ENCODE results near the gene LRRC8A. TPM values are rescaled to one million over a fixed set of nuclear protein-coding genes. Genes with fewer than 3 reads are reported as not detected.
"Not testable (repeated sequence)": the region's sequence is repeated elsewhere in the genome, so short reads cannot be mapped to it uniquely, and the experiment has no call there.

Gene LRRC8A
- total RNA-seq, 4 donors from 2014 or later = 39.5 to 94.2 (median 55.6) TPM

DNA sequence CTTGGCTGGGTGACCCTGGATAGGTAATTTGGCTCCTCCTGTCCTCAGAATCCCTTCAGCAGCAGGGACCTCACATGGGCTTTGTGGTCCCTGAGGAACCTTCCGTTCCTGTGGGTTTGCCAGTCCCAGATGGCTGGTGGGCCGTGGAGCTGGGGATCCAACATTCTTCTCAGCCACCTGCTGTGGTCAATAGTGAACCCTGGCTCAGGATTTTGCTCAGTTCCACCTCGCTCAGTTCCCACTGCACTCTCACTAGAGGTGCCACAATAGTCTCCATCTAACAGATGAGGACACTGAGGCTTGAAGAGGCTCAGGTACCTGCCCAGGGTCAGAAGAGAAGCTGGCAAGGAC lies 35.3 kb upstream of the LRRC8A start:
- no peaks in the 10 kb centered on the region for H3K4me1 ChIP-seq
- intact Hi-C loops (cut with DNase I) = no loop called here
- WGBS = 89% methylated on average over 3 of the region's 3 CpGs

DNA sequence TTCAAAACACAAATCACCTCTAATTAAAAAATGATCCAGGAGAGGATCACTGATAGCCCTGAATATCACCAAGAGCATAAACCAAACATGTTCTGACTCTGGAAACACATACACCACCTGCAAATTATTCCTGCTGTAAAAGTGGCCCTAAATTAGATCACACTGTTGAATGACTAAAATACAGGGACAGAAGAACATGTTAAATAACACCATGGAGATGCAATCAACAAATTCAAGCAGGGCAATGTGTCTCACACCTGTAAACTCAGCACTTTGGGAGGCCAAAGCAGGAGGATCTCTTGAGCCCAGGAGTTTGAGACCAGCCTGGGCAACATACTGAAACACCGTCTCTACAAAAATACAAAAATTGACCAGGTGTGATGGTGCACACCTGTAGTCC lies 34.1 kb upstream of the LRRC8A start:
- no peak for TF ChIP-seq EP300 (IDR thresholded peaks at IDR 0.05)
- TF ChIP-seq POLR2AphosphoS5 (IDR thresholded peaks at IDR 0.05) = no peak
- TF ChIP-seq, protein P1, sequence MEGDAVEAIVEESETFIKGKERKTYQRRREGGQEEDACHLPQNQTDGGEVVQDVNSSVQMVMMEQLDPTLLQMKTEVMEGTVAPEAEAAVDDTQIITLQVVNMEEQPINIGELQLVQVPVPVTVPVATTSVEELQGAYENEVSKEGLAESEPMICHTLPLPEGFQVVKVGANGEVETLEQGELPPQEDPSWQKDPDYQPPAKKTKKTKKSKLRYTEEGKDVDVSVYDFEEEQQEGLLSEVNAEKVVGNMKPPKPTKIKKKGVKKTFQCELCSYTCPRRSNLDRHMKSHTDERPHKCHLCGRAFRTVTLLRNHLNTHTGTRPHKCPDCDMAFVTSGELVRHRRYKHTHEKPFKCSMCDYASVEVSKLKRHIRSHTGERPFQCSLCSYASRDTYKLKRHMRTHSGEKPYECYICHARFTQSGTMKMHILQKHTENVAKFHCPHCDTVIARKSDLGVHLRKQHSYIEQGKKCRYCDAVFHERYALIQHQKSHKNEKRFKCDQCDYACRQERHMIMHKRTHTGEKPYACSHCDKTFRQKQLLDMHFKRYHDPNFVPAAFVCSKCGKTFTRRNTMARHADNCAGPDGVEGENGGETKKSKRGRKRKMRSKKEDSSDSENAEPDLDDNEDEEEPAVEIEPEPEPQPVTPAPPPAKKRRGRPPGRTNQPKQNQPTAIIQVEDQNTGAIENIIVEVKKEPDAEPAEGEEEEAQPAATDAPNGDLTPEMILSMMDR (IDR thresholded peaks at IDR 0.05) = no peak
- no peak for TF ChIP-seq POLR2A (IDR thresholded peaks at IDR 0.05; ENCODE audit: low read depth)
- no peaks in the 10 kb centered on the region for H3K4me1 ChIP-seq
- H3K9me3 ChIP-seq = no peaks in the 10 kb centered on the region
- no peak for DNase-seq (ENCODE audit: extremely low spot score)
- no peaks in the 10 kb centered on the region for H3K27me3 ChIP-seq
- H3K4me3 ChIP-seq = no peak overlapping the region
- no peak overlapping the region for H3K27ac ChIP-seq (replicated peaks in 1 of 4)
- intact Hi-C loops (cut with DNase I) = no loop called here
- WGBS = 100% methylated on average over 1 of the region's 1 CpG
- H3K36me3 ChIP-seq = peaks cover 0 to 2% (median 1%) of the 10 kb centered on the region in 4 donors

More for the DNA sequence above, 35.3 kb upstream of the LRRC8A start:
- DNase-seq (ENCODE audit: extremely low spot score) = no peak
- Histone ChIP-seq H3K27me3 (no peaks in the 10 kb centered on the region), H3K27ac (replicated peaks in 1 of 4) (no peak overlapping the region), H3K9me3 (no peaks in the 10 kb centered on the region), H3K36me3 (peaks cover 0 to 14% (median 12%) of the 10 kb centered on the region in 4 donors), H3K4me3 (no peak overlapping the region)
- TF ChIP-seq POLR2A (IDR thresholded peaks at IDR 0.05; ENCODE audit: low read depth) (no peak), POLR2AphosphoS5 (IDR thresholded peaks at IDR 0.05) (no peak), EP300 (IDR thresholded peaks at IDR 0.05) (no peak)
- TF ChIP-seq, protein P1 (IDR thresholded peaks at IDR 0.05) = no peak

DNA sequence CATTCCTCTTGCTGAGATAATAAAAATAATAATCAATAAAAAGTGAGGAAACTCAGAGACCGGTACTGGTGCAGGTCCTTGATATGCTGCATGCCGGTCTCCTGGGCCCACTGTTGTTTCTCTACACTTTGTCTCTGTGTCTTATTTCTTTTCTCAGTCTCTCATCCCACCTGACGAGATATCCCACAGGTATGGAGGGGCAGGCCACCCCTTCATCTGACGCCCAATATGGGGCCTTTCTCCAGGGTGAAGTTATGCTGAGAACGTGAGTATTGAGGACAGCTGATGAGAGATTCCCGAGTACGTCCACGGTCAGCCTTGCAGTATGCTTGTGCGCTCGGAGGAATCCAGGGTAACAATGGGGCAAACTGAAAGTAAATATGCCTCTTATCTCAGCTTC lies 30.9 kb upstream of the LRRC8A start:
- intact Hi-C loops (cut with DNase I); H3K4me1 ChIP-seq; H3K36me3 ChIP-seq; H3K27ac ChIP-seq (replicated peaks in 1 of 4); DNase-seq (ENCODE audit: extremely low spot score); H3K4me3 ChIP-seq; H3K9me3 ChIP-seq; H3K27me3 ChIP-seq: not testable (repeated sequence)
- 97% methylated on average over 10 of the region's 10 CpGs for WGBS

DNA sequence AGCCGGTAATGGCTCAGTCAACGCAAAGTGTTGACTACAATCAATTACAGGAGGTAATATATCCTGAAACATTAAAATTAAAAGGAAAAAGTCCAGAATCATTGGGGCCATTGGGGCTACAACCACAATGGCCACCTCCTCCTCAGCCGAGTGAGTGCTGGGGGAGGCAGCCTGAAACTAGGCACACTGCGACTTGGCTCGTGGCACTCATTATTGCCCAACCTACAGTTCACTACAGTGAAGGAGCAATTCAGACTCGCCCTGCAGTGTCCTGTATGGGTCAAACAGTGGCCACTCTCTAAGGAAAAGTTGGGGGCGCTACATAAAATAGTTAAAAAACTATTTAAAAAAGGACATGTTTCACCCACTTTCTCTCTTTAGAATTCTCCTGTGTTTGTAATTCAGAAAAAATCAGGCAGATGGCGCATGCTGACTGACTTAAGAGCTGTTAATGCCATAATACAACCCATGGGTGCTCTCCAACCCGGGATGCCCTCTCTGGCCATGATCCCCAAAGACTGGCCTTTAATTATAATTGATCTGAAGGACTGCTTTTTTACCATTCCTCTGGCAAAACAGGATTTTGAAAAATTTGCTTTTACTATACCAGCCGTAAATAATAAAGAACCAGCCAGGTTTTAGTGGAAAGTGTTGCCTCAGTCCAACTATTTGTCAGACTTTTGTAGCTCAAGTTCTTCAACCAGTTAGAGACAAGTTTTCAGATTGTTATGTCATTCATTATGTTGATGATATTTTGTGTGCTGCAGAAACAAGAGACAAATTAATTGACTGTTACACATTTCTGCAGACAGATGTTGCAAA lies 29.9 kb upstream of the LRRC8A start:
- H3K36me3 ChIP-seq; H3K4me3 ChIP-seq; intact Hi-C loops (cut with DNase I); H3K9me3 ChIP-seq; H3K27me3 ChIP-seq; DNase-seq (ENCODE audit: extremely low spot score); H3K4me1 ChIP-seq; H3K27ac ChIP-seq (replicated peaks in 1 of 4): not testable (repeated sequence)
- TF ChIP-seq, protein P1 (IDR thresholded peaks at IDR 0.05) = peak; percentile 50 to 55 (median 54)
- 77% methylated on average over 10 of the region's 10 CpGs for WGBS

DNA sequence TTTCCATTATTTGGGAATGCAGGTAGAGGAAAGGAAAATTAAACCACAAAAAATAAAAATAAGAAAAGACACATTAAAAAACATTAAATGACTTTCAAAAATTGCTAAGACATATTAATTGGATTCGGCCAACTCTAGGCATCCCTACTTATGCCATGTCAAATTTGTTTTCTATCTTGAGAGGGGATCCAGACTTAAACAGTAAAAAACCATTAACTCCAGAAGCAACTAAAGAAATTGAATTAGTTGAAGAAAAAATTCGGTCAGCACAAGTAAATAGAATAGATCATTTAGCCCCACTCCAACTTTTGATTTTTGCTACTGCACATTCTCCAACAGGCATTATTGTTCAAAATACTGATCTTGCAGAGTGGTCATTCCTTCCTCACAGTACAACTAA lies 29.3 kb upstream of the LRRC8A start:
- DNase-seq (ENCODE audit: extremely low spot score); H3K27me3 ChIP-seq; intact Hi-C loops (cut with DNase I); H3K36me3 ChIP-seq; H3K9me3 ChIP-seq; H3K27ac ChIP-seq (replicated peaks in 1 of 4); H3K4me3 ChIP-seq; H3K4me1 ChIP-seq: not testable (repeated sequence)
- WGBS = 77% methylated on average over 2 of the region's 2 CpGs

DNA sequence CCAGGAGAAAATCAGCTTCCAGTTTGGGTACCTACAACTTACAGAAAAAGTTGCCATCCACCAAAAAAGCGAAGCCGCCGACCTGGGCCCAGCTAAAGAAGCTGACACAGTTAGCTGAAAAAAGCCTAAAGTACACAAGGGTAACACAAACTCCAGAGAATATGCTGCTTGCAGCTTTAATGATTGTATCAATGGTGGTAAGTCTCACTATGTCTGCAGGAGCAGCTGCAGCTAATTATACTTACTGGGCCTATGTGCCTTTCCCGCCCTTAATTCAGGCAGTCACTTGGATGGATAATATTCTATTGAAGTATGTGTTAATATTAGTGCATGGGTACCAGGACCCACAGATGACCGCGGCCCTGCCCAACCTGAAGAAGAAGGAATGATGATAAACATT lies 27.5 kb upstream of the LRRC8A start:
- H3K27me3 ChIP-seq; DNase-seq (ENCODE audit: extremely low spot score); H3K4me1 ChIP-seq; H3K36me3 ChIP-seq; H3K9me3 ChIP-seq; H3K27ac ChIP-seq (replicated peaks in 1 of 4); H3K4me3 ChIP-seq; intact Hi-C loops (cut with DNase I): not testable (repeated sequence)
- WGBS = 87% methylated on average over 6 of the region's 6 CpGs

DNA sequence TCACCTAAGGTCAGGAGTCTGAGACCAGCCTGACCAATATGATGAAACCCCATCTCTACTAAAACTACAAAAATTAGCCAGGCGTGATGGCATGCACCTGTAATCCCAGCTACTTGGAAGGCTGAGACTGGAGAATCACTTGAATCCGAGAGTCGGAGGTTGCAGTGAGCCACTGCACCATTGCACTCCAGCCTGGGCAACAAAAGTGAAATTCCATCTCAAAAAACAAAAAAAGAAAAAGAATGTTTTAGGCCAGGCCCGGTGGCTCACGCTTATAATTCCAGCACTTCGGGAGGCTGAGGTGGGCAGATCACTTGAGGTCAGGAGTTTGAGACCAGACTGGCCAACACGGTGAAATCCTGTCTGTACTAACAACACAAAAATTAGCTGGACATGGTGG lies 23.5 kb upstream of the LRRC8A start:
- H3K36me3 ChIP-seq; intact Hi-C loops (cut with DNase I); H3K9me3 ChIP-seq; H3K4me1 ChIP-seq; H3K4me3 ChIP-seq; DNase-seq (ENCODE audit: extremely low spot score); H3K27ac ChIP-seq (replicated peaks in 1 of 4); H3K27me3 ChIP-seq: not testable (repeated sequence)
- WGBS = 93% methylated on average over 7 of the region's 7 CpGs
